NCI-H774 (cell line): ENCODE results near the gene CALU.

ENCODE experiments used
- DNase-seq: peaks from one replicate; lab custom pipeline; 2025; lab: John Stamatoyannopoulos, UW

CALU gene

DNA sequence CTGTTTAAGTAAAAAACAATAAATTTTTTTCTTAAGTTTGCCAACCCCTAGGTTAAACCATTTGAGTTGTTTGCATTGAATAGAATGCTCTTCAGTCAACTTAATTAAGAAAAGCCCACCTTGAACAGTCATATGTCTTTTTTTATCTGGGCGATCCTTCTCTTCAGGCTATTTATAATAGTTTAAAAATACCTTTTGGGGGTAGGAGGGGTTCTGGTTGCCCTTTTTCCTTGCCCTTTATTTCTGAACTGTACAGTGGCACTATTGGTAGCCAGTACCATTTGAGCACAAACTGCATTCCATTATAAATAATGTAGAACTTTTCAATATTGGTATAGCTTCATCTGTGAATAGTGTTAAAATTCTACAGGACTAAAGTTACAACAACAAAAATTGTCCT is 13.1 kb downstream of the CALU start:
- no peak for DNase-seq

DNA sequence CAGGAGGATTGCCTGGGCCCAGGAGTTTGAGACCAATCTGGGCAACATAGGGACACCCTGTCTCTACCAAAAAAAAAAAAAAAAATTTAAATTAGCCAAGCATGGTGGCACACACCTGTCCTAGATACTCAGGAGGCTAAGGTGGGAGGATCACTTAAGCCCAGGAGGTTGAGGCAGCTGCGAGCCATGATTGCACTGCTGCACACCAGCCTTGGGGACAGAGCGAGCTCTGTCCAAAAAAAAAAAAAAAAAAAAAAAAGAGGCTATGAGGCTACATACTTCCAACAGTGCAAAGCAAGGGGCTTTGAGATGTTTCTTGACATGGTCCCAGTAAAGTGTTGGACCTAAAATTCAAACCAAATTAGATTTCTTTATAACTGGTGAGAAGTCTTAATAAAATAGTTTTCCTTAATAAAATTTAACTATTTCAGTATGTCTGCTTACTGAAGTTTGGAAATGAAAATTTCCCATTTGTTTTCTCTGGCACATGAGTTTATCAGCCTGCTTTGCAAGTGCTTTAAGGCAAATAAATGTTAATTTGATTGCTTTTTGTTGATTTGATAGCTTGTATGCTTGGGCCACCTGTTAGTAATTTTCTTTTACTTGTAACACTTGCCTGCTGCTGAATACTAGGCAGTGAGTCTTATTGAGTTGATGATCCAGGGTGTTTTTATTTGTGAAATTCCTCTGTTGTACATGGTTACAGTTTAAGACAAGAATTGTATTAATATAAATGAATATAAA is 16.1 kb downstream of the CALU start:
- no peak for DNase-seq

DNA sequence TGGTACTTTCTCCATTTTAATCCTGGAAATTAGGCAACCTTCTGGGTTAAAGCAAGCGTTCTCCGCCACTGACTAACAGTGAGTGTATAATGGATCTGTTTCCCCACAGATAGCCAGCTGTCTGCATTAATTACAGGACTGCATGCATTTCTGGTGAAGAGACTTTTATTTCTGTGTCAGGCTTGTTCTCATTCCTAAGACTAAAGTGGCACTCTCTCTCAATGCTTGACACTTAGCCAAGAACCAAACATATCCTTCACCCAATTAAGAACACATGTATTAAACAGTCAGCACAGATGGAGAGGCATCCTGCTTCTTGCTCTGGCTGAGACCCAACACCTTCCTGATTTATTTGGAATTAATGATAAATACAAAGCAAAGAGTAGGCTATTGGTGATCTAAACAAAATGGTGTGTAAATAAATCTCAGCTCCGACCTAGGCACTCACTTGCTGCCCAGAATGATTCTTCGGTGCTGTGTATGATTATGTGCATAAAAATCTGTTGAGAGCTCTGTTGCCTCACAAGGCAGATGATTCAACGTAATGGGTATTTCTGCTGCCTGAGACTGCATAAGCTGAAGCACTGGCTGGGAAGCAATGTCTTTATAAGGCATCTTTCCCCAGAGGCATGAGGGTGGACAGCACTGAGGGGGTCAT is 16.8 kb downstream of the CALU start:
- DNase-seq, result no peak

DNA sequence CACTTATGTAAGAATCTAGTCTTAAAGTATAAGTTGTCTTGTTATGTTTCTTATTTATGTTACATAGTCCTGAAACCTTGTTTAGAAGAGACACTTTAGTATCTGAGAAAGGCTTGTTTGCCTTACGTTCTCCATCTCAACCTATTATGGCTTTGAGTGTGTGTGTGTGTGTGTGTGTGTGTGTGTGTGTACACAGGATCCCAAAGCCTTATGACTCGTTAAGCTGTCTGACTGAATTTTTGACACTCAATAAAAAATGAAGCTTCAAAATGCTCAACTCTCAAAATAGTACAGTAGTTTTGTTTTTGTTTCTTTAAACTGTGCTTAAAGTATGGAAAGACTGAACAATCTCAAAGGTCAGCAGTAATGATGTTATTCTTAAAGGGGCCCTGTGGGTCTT is 18.0 kb downstream of the CALU start:
- DNase-seq, result no peak

DNA sequence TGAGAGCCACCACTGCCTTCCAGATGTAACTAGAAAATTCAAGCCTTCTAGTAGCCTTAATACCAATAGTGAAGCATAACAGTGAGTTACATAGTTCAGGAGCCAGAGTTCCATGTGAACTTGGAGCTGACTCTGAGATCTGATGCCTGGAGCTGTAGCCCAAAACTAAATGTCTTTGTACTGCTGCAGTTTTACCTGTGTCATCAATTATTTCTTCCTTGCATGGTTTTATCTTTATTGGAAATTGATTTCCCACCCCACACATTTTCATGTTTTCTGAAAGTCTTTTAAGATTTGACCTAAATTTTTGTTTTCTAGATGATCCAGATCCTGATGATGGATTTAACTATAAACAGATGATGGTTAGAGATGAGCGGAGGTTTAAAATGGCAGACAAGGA is 19.4 kb downstream of the CALU start:
- DNase-seq, result no peak

DNA sequence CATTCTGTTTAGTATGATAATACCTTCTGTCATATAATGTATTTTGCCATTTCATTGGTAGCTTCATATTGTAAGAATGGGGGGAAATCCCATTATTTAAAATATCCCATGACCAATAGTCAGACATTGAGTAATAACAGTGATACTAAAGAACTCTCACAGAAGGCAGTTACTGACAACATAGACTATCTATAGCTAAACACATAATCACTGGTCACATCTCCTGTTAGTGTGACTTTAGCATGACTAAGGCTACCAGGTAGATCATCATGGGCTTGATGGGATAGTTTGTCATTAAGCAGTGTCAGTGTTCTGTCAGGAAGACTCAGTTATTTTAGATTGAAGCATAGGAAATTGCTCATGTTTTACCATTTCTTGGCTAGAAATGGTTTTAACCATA is 20.1 kb downstream of the CALU start:
- DNase-seq, result no peak

DNA sequence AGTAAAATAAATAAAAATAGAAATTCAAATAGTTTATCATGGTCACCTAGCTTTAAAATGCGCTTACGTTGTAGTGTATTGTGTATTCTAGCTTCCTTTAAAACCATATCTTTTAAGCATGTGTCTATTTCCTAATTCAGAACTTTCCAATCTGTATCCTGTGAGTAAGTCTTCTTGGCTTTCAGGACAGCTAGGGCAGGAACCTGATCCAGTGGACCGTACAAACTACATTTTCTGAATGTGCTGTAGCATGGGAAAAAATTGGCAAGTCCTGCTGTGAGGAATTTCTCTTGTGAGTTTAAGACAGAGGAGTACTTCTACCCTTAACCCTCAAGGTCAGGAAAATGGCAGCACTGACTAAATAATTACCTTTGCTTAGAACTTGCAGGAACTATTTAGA is 24.4 kb downstream of the CALU start:
- no peak for DNase-seq

DNA sequence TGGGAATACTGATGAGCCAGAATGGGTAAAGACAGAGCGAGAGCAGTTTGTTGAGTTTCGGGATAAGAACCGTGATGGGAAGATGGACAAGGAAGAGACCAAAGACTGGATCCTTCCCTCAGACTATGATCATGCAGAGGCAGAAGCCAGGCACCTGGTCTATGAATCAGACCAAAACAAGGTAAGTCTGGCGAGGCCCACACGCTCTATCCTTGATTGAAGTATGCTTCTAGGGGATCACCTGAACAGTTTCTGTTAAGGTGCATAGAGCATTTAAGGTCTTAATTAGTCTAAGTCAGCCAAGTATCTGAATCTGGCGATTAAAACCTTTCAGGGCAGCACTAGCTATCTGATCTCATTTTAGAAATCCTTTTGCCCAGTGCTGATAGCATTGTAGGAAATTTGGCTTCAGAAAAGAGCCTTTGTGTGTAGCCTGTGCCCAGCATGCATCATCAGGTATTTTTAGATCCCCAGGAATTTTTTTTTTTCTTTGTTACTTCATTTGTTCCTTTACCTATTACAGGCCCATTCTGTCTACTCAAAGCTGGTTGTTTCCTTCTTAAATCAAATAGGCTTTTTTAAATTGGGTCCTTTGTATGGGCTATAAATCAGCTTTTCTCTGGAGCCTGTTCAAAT is 28.4 kb downstream of the CALU start:
- DNase-seq, result no peak

DNA sequence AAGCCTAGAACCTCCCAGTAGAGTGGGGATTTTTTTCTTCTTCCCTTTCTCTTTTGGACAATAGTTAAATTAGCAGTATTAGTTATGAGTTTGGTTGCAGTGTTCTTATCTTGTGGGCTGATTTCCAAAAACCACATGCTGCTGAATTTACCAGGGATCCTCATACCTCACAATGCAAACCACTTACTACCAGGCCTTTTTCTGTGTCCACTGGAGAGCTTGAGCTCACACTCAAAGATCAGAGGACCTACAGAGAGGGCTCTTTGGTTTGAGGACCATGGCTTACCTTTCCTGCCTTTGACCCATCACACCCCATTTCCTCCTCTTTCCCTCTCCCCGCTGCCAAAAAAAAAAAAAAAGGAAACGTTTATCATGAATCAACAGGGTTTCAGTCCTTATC is 31.1 kb downstream of the CALU start:
- no peak for DNase-seq

DNA sequence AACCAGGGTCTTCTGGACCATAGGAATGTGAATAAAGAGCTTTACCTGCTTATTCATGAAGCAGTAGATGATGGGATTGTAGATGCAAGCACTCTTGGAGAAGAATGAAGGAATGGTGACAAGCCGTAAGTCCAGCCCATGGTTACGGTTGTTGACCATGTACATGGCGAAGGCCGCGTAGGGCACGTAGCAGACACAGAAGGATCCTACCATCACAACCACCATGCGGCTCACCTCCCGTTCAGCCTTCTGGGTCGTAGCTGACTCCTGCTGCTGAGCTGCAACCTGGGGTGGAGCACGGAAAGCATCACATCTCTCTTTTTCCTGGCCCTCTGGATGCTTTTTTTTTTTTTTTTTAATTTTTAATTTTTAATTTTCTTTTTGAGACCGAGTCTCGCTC is 34.4 kb downstream of the CALU start:
- DNase-seq, result no peak

DNA sequence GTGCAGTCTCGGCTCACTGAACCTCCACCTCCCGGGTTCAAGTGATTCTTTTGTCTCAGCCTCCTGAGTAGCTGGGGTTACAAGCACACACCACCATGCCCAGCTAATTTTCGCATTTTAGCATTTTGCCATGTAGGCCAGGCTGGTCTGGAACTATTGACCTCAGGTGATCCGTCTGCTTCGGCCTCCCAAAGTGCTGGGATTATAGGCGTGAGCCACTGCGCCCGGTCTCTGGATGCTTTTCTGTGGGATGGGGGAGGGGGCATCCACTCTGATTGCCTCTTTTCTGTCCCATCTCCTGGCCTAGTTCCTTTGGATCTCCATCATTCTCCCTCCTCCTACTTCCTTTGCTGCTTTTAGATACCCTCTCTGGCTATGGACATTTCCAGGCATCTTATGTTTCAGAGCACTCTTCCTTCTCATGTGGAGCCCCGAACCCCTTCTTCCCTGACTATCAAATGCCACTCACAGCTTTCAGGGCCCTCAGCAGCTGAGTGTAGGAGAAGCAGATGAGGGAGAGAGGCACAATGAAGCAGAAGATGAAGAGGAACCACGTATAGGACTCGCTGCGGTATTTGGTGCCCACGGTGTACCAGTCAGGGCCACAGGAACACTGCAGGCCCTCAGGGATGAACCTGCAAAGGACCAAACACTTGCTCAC is 35.0 kb downstream of the CALU start:
- DNase-seq, result no peak

DNA sequence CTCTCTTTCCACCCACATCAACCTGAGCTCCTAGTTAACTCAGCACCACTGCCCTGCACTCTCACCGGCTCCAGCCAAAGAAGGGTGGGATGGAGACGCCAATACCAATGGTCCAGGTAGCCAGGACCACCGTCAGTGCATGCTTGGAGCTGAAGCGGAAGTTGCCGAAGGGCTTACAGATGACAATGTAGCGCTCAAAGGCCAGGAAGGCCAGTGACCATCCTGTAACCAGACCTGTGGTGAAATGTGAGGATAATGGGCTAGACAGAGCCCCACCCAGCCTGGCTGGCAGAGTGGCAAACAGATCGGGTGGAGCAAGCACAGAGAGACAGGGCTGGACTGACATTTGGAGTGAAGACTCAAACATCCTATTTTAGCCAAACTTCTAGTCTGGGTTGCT is 35.8 kb downstream of the CALU start:
- DNase-seq, result no peak

DNA sequence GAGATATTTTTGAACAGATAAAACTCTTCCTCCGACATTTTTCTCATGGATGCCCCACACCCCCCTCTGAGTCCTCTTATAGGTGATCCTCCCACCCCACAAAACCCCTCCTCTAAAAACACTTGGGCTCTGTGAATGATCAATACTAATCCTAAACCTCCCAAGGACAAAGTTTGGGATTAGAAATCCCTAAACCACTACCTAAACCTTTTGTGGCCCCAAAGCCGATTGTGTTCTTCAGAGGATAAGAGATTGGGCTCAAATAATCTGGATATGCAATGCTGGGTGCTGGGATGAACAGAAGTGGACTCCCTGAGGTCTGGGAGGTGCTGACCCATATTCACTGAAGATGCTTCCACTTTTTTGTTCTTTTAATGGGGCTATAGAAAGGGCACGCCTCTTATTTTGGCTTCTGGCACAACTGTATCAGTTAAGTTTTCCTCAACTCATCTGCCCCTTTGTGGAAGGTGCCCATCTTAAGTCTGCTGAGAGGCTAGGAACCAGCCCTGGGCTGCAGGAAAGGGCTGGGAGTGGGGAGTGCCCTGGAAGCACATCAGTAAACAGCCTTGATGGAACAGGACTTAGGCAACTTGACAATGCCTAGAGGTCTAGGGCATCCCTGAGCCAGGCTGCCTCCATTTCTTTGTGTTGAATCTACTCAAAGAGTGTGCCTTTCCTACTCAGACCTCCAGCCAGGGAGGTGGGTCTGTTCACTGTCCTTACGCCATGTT is 36.8 kb downstream of the CALU start, which contains the start of gene OPN1SW:
Gene OPN1SW, minus strand, starts transcription at position 51 of the 731 bp plus-strand sequence. Its CDS starts 13 bp downstream, at position 38.
- DNase-seq, result no peak

DNA sequence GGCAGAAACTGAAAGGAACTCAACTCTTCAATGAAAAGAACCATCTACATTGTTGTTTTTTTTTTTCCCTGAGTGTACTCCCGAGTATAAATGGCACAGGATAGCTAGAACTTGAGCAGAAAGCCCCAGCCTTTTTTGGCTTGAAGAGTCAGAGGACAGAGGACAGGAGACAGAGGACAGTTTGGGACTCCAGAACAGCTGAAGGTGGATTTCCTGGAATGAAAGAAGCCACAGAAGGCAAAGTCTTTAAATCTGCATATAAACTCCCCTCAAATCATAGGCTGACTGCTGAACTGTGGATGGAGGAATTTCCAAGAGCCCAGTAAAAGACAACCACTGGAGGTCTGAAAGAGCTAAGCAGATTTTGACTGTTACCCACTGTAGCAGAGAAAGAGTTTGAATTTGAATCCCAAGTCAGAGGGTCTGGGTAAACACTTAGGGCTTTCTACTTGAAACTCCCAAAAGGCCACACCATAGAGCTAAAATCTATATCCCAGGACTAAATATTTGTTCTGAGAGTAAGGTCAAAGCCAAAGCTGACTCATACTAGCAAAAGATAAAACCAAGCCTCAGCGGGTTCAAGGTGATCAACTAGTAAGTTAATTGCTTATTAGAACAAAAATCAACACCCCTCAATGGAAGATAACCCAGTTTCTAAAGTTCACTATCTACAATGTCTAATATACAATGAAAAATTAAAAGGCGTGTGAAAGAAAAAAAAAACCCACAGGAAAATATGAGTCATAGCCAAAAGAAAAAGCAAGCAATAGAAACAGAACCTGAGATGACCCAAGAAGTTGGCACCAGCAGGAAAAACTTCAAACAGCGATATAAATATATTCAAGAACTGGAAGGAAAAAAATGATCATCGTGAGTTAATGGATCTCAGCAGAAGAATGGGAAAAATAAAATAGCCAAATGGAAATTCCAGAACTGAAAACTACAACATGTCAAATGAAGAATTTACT is 38.3 kb downstream of the CALU start:
- no peak for DNase-seq

DNA sequence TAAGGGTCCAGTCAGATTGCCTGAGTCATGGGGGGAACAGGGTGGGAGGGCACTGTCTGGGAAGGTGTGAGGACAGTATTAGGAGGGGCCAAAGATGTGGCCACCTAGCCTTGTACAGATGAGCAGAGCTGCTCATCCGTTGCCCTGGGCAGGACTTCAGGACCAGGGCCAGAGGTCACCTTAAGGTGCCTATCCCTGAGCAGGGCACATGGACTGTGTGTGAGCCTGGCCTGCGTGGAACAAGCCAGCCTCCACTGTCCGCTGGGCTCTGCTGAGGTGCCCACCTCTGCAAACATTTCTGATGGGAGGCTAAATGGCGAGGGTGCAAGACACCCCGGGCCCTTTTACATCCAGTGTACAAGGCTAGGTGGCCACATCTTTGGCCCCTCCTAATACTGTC is 39.8 kb downstream of the CALU start:
- no peak for DNase-seq

DNA sequence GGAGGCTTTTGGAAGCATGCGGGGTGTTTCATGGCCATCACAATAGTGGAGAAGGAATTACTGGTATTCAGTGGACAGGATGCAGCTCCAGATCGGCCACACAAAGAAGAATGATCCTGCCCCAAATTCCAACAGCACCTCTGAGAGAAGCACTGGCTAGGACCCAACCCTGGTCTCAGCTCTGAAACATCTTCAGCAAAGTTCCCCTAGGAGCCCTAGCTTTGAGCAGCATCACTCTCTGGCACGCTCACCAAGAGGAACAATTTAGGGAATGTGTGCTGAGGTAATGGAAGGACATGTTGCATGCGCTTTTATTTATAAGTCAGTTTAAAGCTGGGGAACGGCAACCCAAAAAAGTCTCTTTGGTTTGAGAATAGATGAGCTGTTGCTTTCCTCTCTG is 42.0 kb downstream of the CALU start:
- no peak for DNase-seq

DNA sequence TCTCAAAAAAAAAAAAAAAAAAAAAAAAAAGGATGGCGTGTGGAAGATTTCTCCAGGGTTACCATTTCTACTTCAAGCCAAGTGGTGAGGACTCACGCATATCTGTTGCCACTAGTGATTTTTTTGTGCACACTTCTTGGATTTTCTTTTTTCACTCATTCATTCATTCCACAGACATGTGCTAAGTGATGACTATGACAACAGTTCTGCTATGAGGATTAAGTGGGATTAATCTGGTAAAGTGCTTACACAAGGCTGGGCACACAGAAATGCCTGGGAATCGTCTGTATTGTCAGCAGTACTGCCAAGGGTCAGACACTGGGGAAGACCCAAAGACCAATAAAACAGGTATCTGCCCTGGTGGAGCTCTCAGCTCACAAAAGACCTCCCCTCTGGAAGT is 42.7 kb downstream of the CALU start:
- DNase-seq, result no peak

DNA sequence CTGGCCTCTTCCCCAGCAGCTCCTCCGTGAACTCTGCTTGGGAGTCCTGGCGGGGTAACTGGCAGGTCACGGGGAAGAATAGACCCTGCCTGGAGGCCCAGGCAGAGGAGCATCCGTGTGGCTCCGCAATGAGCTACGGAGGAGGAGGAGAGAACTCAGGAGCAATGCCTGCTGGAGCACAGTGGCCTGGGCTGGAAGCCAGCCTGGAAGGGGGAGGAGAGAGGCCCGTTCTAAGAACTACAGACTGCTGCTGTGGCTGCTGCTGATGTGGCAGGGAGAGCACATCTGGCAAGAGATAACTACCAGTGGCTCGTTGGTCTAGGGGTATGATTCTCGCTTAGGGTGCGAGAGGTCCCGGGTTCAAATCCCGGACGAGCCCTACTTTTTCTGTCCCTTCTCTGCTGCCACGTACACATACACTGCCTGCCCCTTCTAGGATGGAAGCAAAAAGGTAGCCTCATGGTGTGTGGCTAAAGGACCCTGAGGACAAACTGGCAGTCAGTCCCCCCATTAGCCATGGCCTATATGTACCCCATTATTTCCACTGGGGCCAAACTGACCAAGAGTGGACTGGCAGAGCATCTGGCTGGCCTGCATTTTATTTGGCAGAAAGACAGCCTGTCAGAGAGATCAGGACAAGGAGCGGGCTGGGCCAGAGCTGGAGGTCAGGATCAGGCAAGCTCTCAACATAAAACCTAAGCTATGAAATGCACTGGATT is 44.1 kb downstream of the CALU start:
- DNase-seq, result peak; percentile 10

DNA sequence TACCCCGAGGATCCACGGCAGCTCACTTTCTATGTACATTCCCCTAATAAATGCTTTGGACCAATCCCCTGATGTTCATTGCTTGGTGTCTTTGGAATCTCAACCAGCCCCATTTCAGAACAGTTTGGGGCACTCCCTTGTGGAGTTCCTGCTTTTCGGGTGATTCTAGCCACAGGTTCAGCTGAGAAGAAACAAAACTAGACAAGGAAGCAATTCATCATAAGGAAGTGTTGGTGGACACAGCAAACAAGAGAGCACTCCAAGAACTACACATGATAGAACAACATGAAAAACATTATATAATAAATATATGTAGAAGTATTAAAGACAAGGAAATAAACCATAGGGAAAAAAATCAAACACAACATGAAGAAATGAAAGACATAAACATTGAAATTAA is 46.6 kb downstream of the CALU start:
- DNase-seq, result no peak
